Mammary epithelial cell (primary cell): ENCODE measurements around the gene MED15.

Experiments
- CTCF ChIP-seq, 2 donors: IDR thresholded peaks in 1 of 2; conservative IDR thresholded peaks in 1 of 2; 2 replicates each; pipeline ENCODE4 v1.5.1; 2011 to 2012; ENCODE audit warnings: inconsistent platforms in 2 of 2, low read length in 2 of 2, mild to moderate bottlenecking in 2 of 2, control low read depth in 1 of 2, low read depth in 1 of 2; ENCODE audit not compliant: insufficient read depth in 1 of 2; ENCODE audit errors: extremely low read depth in 1 of 2
- EZH2 ChIP-seq: IDR thresholded peaks from 2 replicates; pipeline ENCODE4 v1.6.1; 2012; ENCODE audit warnings: low read length, inconsistent platforms, borderline replicate concordance

GRCh38 chr22:20531154-20531403 is 23.7 kb downstream of the MED15 start:
- TF ChIP-seq CTCF (conservative IDR thresholded peaks at IDR 0.05 in 1 of 2, IDR thresholded peaks at IDR 0.05 in 1 of 2; ENCODE audit: extremely low read depth in 1 of 2, insufficient read depth in 1 of 2, low read depth in 1 of 2, low read length in 2 of 2) (no peak), EZH2 (no peak)
